GM23248 (cell line): ENCODE data around the gene OLIG1.

Experiments
- EZH2 ChIP-seq: fragments of 200-600 bp; sonication (generic); IDR thresholded peaks from 2 replicates; pipeline ENCODE4 v1.6.1; 2018; ENCODE audit warnings: antibody characterized with exemption, mild to moderate bottlenecking; ENCODE audit not compliant: insufficient read depth, poor library complexity, severe bottlenecking
- EZH2phosphoT487 ChIP-seq: fragments of 200-600 bp; sonication (generic); IDR thresholded peaks from 2 replicates; pipeline ENCODE4 v1.6.1; 2018; ENCODE audit warnings: antibody characterized with exemption, moderate library complexity, mild to moderate bottlenecking, low read depth; ENCODE audit not compliant: insufficient read depth

DNA sequence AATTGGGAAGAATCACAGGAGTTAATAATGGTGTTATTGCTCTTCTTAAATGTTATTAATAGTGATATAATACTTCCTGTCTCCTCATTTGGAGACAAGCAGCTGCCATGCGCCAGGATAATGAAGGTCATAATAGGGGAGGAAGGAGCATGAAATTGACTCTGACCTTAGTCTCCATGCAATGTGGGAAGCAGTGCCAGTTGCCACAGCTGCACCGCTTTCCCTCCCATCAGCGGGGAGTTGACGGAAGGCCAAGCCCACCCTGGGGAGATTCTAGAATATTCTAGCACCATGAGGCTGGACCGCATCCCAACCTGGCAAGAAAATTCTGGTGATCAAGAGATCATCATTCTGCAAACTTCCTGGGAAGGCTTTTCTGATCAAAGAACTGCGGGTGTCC lies 11.0 kb upstream of the OLIG1 start:
- TF ChIP-seq EZH2phosphoT487 (no peak), EZH2 (no peak)
